HG03175 (cell line): ENCODE data around the gene CYP2U1.
"Not testable (repeated sequence)": the region's sequence is repeated elsewhere in the genome, so short reads cannot be mapped to it uniquely, and the experiment has no call there.

ENCODE experiments used
- ATAC-seq: cut with Tn5 transposase; IDR thresholded peaks from one replicate; pipeline ENCODE4 v1.9.1; 2021; ENCODE audit warnings: mild to moderate bottlenecking, moderate library complexity; ENCODE audit not compliant: unreplicated experiment

Gene CYP2U1

DNA sequence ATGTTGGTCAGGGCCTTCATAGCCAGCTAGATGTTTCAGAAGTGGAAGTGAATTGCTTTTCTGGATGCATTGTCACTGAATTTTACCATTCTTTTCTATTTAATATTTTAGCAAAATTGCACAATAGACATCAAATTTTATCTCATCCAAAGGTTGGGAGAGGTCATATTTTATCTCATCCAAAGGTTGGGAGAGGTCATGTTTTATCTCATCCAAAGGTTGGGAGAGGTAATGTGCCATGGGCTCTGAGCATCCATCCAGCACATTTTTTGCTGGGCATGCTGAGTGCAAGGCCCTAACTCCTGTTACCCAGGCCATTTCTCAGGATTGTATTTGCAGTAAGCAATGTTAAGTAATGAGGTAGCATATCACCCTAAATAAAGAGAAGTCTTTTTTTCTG is 14.7 kb upstream of the CYP2U1 start:
- ATAC-seq = no peak

DNA sequence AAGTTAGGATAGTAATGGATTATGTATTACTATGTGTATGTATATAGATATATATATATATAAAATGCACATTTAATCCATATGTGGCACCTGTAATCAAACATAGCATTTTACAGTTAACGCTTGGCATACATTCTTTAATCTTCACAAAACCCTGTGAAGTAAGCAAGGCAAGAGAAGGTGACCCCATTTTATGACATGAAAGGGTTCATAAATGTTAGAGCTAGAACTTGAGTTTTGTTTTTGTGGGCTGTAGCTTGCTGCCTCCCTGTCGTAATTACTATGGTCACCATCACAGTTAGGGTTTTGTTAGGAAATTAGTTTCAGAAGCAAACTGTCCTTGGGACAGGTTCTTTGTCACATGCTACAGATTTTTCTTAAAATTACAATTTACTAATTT is 13.8 kb upstream of the CYP2U1 start:
- ATAC-seq = no peak

GRCh38 chr4:107922486-107923473 is 8.6 kb upstream of the CYP2U1 start:
- no peak for ATAC-seq

DNA sequence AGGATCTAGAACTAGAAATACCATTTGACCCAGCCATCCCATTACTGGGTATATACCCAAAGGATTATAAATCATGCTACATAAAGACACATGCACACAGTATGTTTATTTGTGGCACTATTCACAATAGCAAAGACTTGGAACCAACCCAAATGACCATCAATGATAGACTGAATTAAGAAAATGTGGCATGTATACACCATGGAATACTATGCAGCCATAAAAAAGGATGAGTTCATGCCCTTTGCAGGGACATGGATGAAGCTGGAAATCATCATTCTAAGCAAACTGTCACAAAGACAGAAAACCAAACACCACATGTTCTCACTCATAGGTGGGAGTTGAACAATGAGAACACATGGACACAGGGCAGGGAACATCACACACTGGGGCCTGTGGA is 5.6 kb upstream of the CYP2U1 start:
- not testable (repeated sequence) for ATAC-seq

DNA sequence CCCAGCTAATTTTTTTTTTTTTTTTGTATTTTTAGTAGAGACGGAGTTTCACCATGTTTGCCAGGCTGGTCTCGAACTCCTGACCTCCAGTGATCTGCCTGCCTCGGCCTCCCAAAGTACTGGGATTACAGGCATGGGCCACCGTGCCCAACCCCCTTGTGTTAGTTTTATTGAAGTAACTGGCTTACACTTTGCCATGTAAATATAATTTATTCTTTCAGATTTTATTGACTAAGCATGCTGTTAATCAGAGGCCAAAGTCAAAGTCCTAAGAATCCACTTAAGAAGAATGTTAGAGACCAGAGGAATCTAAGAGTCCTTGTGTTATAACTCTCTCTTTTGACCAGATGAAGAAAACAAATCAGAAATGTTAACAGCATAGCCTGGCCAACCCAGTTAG is 4.5 kb upstream of the CYP2U1 start:
- not testable (repeated sequence) for ATAC-seq

DNA sequence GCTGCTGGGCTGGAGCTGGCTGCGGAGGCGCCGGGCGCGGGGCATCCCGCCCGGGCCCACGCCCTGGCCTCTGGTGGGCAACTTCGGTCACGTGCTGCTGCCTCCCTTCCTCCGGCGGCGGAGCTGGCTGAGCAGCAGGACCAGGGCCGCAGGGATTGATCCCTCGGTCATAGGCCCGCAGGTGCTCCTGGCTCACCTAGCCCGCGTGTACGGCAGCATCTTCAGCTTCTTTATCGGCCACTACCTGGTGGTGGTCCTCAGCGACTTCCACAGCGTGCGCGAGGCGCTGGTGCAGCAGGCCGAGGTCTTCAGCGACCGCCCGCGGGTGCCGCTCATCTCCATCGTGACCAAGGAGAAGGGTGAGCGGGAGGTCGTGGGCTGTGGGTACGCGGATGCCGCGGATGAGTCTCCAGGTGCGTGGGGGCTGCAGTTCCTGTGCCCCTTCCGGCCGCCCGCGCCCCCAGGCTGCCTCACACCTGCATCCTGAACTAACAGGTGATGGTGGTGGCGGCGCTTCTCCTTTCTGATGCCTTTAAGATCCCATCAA is 499 bp downstream of the CYP2U1 start:
- peak; percentile 30 for ATAC-seq

- no peak for ATAC-seq
These were observed 3.9 kb downstream of the CYP2U1 start for GRCh38 chr4:107935246-107935645.

DNA sequence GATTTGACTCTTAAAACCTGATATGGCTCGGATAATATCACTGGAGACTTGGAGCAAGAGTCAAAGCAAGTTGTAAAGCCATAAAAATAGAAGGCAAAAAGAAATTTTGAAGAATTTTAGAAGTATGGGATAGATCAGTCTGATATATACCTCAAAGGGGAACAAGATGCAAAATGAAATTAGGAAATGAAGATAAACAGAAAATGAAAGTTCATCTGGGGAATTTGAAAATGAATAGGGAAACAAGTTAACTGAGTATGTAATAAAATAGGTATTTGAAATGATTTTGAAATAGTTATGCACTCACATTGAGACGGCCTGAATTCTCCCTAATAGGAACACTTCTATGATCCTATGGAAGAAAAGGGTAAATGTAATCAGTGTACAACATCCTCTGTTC is 5.7 kb downstream of the CYP2U1 start:
- no peak for ATAC-seq

DNA sequence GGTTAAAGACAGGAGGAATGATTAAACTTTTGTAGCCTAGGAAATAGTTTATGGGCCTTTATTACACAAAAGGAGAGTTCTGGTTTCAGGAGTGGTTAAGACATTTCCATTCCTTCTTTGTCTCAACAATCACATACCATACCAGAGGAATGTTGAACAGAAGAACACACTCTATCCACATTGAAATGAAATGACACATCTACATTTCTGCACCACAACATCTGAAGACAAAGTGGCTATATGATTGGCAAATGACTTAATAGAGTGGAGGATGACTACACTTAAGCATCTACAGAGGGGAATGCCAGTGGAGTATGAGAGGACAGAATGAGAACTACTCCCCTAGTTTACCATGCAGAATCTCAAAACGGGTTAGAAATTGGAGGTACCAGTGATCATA is 8.0 kb downstream of the CYP2U1 start:
- ATAC-seq = no peak

GRCh38 chr4:107945809-107946208 is 14.5 kb downstream of the CYP2U1 start:
- ATAC-seq = no peak

DNA sequence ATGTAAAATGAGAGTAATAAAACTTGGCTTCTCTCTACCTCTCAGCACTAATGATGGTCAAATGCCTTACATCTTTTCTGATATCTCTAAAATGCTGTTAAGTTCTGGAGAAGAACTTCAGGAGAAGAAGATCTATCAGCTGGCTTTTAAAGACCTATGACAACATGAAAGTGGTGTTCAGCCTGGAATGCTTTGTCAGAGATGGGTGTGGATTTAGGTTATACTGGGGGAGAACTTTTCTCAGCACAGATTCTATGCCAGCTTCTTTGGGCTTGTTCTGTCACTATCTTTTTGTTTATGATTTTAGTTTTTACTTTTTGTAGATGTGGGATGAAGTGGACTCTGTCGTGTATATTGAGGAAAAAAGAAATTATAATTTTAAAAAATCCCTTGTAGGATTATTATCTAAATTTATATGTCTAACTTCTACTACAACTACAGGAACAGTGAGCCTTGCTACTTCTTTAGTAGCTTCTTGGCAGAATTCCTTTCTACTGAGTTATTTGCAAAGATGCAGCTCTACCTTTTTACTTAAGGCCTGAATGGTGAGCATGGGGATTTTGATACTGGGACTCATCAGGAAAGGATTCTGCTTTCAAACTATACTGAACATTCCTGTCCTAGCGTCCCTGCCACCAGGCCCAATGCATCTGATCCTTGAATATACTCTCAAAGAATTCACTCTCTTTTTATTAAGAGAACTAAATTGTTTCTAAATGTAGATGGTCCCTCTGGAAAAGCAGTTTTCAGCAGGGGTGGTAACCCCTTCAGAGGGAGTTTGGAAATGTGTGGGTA is 19.6 kb downstream of the CYP2U1 start:
- no peak for ATAC-seq

DNA sequence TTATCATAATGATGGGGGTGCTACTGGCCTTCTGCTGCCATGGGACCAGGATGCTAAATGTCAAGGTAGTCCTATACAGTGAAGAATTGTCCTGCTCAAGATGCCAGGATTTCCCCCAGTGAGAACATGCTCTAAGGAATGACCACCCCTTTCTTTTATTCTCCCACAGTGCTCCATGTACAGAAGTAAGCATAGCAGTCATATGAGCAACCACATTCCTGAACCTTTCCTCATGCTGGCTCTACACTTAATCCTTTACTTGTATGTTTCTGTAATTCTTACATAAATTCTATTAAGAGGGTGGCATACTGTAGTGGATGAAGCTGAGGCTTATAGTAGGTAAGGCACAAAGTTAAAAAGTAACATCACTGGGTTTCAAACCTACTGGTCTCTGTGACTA is 20.2 kb downstream of the CYP2U1 start:
- ATAC-seq = no peak

- ATAC-seq = no peak
These were observed 24.7 kb downstream of the CYP2U1 start for GRCh38 chr4:107956011-107956410.

GRCh38 chr4:107966903-107967302 is 35.6 kb downstream of the CYP2U1 start:
- ATAC-seq = no peak

DNA sequence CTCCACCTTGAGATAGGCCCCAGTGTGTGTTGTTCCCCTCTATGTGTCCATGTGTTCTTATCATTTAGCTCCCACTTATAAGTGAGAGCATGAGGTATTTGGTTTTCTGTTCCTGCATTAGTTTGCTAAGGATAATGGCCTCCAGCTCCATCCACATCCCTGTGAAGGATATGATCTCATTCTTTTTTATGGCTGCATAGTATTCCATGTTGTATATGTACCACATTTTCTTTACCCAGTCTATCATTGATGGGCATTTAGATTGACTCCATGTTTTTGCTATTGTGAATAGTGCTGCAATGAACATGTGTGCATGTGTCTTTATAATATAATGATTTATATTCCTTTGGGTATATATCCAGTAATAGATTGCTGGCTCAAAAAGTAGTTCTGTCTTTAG is 36.2 kb downstream of the CYP2U1 start:
- ATAC-seq = not testable (repeated sequence)

DNA sequence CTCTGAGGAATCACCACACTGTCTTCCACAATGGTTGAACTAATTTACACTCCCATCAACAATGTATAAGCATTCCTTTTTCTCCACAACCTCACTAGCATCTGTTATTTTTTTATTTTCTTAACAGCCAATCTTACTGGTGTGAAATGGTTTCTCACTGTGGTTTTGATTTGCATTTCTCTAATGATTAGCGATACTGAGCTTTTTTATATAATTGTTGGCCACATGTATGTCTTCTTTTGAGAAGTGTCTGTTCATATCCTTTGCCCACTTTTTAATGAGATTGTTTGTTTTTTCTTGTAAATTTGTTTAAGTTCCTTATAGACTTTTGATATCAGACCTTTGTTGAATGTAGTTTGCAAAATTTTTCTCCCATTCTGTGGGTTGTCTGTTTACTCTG is 36.6 kb downstream of the CYP2U1 start:
- ATAC-seq = peak; percentile 64

- no peak for ATAC-seq
These were observed 38.9 kb downstream of the CYP2U1 start for GRCh38 chr4:107970063-107970798.

DNA sequence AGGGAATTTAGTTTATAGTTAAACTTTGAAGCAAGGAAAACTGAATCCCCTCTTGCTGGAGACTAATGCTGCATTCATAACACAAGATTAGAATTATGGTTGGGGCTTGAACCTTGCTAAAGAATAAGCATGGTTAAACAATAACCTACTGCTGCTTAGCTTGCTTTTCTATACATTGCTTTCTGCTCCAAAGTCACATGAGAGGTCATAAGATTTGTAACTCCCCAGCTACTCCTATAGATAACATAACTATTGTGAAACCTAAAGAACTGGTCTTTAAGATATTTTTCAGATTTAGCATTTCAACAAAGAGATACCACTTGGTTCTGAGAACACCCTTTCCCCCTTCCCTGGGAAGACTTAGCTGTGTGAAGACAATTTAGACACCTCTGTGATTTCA is 41.3 kb downstream of the CYP2U1 start:
- no peak for ATAC-seq

DNA sequence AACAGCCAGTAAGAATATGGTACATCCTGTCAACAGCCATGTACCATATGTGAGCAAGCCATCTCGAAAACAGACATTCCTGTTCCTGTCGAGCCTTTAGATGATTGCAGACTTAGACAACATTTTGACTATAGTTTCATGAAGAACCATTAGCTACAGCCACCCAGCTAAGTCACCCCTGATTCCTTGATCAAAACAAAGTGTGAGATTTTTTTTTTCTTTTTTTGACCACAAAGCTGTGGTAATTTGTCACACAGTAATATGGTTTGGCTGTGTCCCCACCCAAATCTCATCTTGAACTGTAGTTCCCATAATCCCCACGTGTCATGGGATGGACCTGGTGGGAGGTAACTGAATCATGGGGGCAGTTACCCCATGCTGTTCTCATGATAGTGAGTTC is 43.2 kb downstream of the CYP2U1 start:
- ATAC-seq = no peak

DNA sequence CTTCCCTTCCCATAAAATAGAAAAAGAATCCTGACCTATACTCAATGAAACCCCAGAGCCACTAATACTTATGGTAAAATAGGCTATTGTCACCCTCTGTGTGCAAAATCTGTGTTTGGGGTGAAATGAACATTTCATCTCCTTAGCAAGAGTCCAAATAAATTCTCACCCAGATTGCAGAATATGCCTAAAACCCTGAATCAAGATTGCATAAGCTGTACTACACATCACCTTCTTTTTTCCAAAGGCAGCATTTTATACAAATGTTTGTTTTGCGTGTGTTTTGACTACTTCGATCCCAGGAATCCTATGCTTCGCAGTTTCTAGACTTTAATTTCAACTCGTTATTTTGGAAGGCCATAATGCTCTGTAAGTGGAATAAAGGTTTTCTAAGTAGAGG is 46.1 kb downstream of the CYP2U1 start:
- no peak for ATAC-seq
